HCT116 (cell line): ENCODE results near the gene RAD51AP1. TPM values are rescaled to one million over a fixed set of nuclear protein-coding genes. Genes with fewer than 3 reads are reported as not detected.
"Not testable (repeated sequence)": the region's sequence is repeated elsewhere in the genome, so short reads cannot be mapped to it uniquely, and the experiment has no call there.

Source experiments
- ATAC-seq: fragments of 200-7000 bp; cut with Tn5 transposase; 2 replicates; pipeline ENCODE4 v1.9.1; 2020; ENCODE audit warnings: mild to moderate bottlenecking, moderate library complexity
- BruUV-seq: library from RNA; stranded (reverse); fragments of 400-500 nt; replicated peaks from 2 replicates; lab custom pipeline; 2021; lab: Mats Ljungman, UMichigan
- CTCF ChIA-PET: fragments of 300-600 bp; sonication (Branson Sonifier 250); formaldehyde crosslinking; loops from one replicate; lab custom pipeline; 2021; ENCODE audit warnings: antibody characterized with exemption; lab: Charles Lee
- POLR2A ChIA-PET: fragments of 300-600, 350-600 bp; sonication (Branson Sonifier 250); formaldehyde crosslinking; loops from one replicate; lab custom pipeline; 2021; ENCODE audit warnings: antibody characterized with exemption; lab: Charles Lee
- RAD21 ChIA-PET, 2 experiments: fragments of 300-600 bp; sonication (Branson Sonifier 250); formaldehyde crosslinking; loops; one replicate each; lab custom pipeline; 2023; ENCODE audit warnings: low total read pairs in 2 of 2; ENCODE audit not compliant: uncharacterized antibody in 2 of 2, unreplicated experiment in 2 of 2, low non-redundant PET in 1 of 2; lab: Charles Lee
- DNase-seq: peaks from one replicate; pipeline ENCODE4 v3.0.0-alpha.2; 2010; ENCODE audit warnings: low read depth, low spot score
- H2AFZ ChIP-seq: fragments of 200-600 bp; shearing (Covaris generic), sonication (generic); 2 replicates; pipeline ENCODE4 v1.6.1; 2017; ENCODE audit warnings: low read depth, mixed run types, mixed read lengths, antibody characterized with exemption, low read length; ENCODE audit not compliant: poor library complexity, severe bottlenecking
- H3K27ac ChIP-seq: 2 replicates; pipeline ENCODE4 v1.5.1; 2012; ENCODE audit warnings: low read depth, low read length
- H3K27me3 ChIP-seq: fragments of 200-600 bp; sonication (generic); 2 replicates; pipeline ENCODE4 v1.6.1; 2016; ENCODE audit warnings: mixed run types, low read length, mixed read lengths; ENCODE audit not compliant: insufficient read depth
- H3K36me3 ChIP-seq, 2 experiments: fragments of 200-500 bp in 1 of 2; fragments of 200-600 bp in 1 of 2; sonication (Bioruptor generic) in 1 of 2; sonication (generic) in 1 of 2; 2 replicates each; pipeline versions ENCODE4 v1.5.1 to v1.6.1; 2014 to 2016; ENCODE audit warnings: low read length in 2 of 2, inconsistent platforms in 1 of 2, mixed read lengths in 1 of 2, mixed run types in 1 of 2; ENCODE audit not compliant: insufficient read depth in 2 of 2, control insufficient read depth in 1 of 2
- H3K4me1 ChIP-seq, 2 experiments: fragments of 200-600 bp in 1 of 2; sonication (generic) in 1 of 2; 2 replicates each; pipeline versions ENCODE4 v1.5.1 to v1.6.1; 2012 to 2017; ENCODE audit warnings: low read length in 2 of 2, inconsistent platforms in 1 of 2, mild to moderate bottlenecking in 1 of 2, mixed read lengths in 1 of 2, mixed run types in 1 of 2, moderate library complexity in 1 of 2; ENCODE audit not compliant: insufficient read depth in 2 of 2, control insufficient read depth in 1 of 2
- H3K4me2 ChIP-seq: fragments of 200-600 bp; sonication (generic); 2 replicates; pipeline ENCODE4 v1.6.1; 2017; ENCODE audit warnings: mixed run types, low read length, mixed read lengths
- H3K4me3 ChIP-seq, 2 experiments: fragments of 200-600 bp in 1 of 2; sonication (generic) in 1 of 2; replicated peaks in 1 of 2; 2 replicates each; pipeline ENCODE4 v1.5.1; 2011 to 2016; ENCODE audit warnings: low read length in 2 of 2, control low read depth in 1 of 2, low read depth in 1 of 2, mild to moderate bottlenecking in 1 of 2, mixed read lengths in 1 of 2, mixed run types in 1 of 2
- H3K79me2 ChIP-seq: fragments of 200-600 bp; sonication (generic); 2 replicates; pipeline ENCODE4 v1.6.1; 2017; ENCODE audit warnings: mild to moderate bottlenecking, mixed run types, low read length, moderate library complexity, mixed read lengths; ENCODE audit not compliant: insufficient read depth
- H3K9ac ChIP-seq: fragments of 200-600 bp; sonication (generic); 2 replicates; pipeline ENCODE4 v1.6.1; 2016; ENCODE audit warnings: low read length, mixed read lengths
- H3K9me2 ChIP-seq: fragments of 200-600 bp; sonication (generic), shearing (Covaris generic); 2 replicates; pipeline ENCODE4 v1.6.1; 2017; ENCODE audit warnings: mixed run types, mild to moderate bottlenecking, moderate library complexity; ENCODE audit not compliant: insufficient read depth
- H3K9me3 ChIP-seq, 2 experiments: fragments of 200-500 bp in 1 of 2; fragments of 200-600 bp in 1 of 2; sonication (Bioruptor generic) in 1 of 2; sonication (generic) in 1 of 2; 2 replicates each; pipeline ENCODE4 v1.6.1; 2014 to 2017; ENCODE audit warnings: low read length in 2 of 2, mixed read lengths in 2 of 2, inconsistent platforms in 1 of 2, low read depth in 1 of 2, mild to moderate bottlenecking in 1 of 2, mixed run types in 1 of 2, moderate library complexity in 1 of 2; ENCODE audit not compliant: control insufficient read depth in 1 of 2, insufficient read depth in 1 of 2
- H4K20me1 ChIP-seq: fragments of 200-600 bp; sonication (generic), shearing (Covaris generic); 2 replicates; pipeline ENCODE4 v1.6.1; 2017; ENCODE audit warnings: mixed run types, mild to moderate bottlenecking, moderate library complexity; ENCODE audit not compliant: insufficient read depth
- CBX3 ChIP-seq: IDR thresholded peaks from 2 replicates; pipeline ENCODE4 v1.6.1; 2012; ENCODE audit warnings: low read depth
- EGR1 ChIP-seq: IDR thresholded peaks from 2 replicates; pipeline ENCODE4 v1.6.1; 2012; ENCODE audit warnings: low read depth
- ELF1 ChIP-seq: IDR thresholded peaks from 2 replicates; pipeline ENCODE4 v1.6.1; 2012; ENCODE audit warnings: low read depth, borderline replicate concordance
- EZH2 ChIP-seq: fragments of 200-600 bp; sonication (generic); IDR thresholded peaks from 2 replicates; pipeline ENCODE4 v1.6.1; 2017; ENCODE audit warnings: antibody characterized with exemption, mixed run types
- FOSL1 ChIP-seq: IDR thresholded peaks from 2 replicates; pipeline ENCODE4 v1.6.1; 2012; ENCODE audit warnings: low read depth
- POLR2AphosphoS5 ChIP-seq: IDR thresholded peaks from 2 replicates; pipeline ENCODE4 v1.6.1; 2011; ENCODE audit warnings: mild to moderate bottlenecking, low read depth, low read length, moderate library complexity
- SIN3A ChIP-seq: IDR thresholded peaks from 2 replicates; pipeline ENCODE4 v1.6.1; 2012; ENCODE audit warnings: low read depth
- SP1 ChIP-seq: IDR thresholded peaks from 2 replicates; pipeline ENCODE4 v1.6.1; 2012; ENCODE audit warnings: low read depth
- SRF ChIP-seq: IDR thresholded peaks from 2 replicates; pipeline ENCODE4 v1.6.1; 2012; ENCODE audit warnings: low read depth
- TCF7L2 ChIP-seq: IDR thresholded peaks from 2 replicates; pipeline ENCODE4 v1.7.0; 2011; ENCODE audit warnings: borderline replicate concordance, inconsistent platforms; ENCODE audit not compliant: insufficient read depth, insufficient read length; ENCODE audit errors: extremely low read depth
- ZFX ChIP-seq: fragments of 450-650 bp; IDR thresholded peaks from 2 replicates; pipeline ENCODE4 v1.6.1; 2017
- intact Hi-C: fragments of 100-400 bp; cut with micrococcal nuclease; formaldehyde crosslinking; loops from 2 replicates; pipeline ENCODE4 v1.10.0; 2022
- total RNA-seq: library from RNA; stranded (reverse); gene quantifications from one replicate; pipeline ENCODE4 v1.2.1, GENCODE V29; 2021; ENCODE audit not compliant: unreplicated experiment
- TF ChIP-seq, protein P1 (sequence below): IDR thresholded peaks from 2 replicates; pipeline ENCODE4 v1.6.1; 2012; ENCODE audit warnings: low read depth

RAD51AP1 gene
- total RNA-seq, 1 experiment from 2014 or later: 28.2 TPM

DNA sequence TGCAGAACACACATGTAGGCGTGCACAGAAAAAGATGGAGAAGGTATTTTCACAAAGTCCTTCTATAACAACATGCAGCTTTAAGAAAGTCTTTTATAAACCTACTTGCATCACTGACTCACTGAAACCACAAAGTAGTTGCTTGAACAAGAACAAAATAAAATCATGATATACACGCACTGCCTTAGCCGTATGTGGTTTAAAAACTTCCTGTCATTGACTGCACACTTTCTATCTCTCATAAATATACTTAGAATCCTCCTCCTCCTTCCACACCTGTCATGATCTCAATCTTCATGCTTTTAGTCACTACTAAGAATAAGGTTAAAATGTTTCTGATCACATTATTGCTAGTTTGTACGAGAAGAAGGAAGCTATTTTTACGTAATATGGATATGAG is 31.8 kb upstream of the RAD51AP1 start:
- H3K4me1 ChIP-seq: no peaks in the 10 kb centered on the region
- H3K27me3 ChIP-seq: no peaks in the 10 kb centered on the region
- H3K27ac ChIP-seq: no peak overlapping the region
- CTCF ChIA-PET: no interaction called here
- TF ChIP-seq SP1: no peak
- no peak for TF ChIP-seq SIN3A
- no peak for TF ChIP-seq EGR1
- no peak for TF ChIP-seq EZH2
- no peak for TF ChIP-seq TCF7L2
- TF ChIP-seq POLR2AphosphoS5: no peak
- TF ChIP-seq CBX3: no peak
- TF ChIP-seq SRF: no peak
- TF ChIP-seq FOSL1: no peak
- TF ChIP-seq ELF1: no peak
- no peak for TF ChIP-seq ZFX
- TF ChIP-seq, protein P1, sequence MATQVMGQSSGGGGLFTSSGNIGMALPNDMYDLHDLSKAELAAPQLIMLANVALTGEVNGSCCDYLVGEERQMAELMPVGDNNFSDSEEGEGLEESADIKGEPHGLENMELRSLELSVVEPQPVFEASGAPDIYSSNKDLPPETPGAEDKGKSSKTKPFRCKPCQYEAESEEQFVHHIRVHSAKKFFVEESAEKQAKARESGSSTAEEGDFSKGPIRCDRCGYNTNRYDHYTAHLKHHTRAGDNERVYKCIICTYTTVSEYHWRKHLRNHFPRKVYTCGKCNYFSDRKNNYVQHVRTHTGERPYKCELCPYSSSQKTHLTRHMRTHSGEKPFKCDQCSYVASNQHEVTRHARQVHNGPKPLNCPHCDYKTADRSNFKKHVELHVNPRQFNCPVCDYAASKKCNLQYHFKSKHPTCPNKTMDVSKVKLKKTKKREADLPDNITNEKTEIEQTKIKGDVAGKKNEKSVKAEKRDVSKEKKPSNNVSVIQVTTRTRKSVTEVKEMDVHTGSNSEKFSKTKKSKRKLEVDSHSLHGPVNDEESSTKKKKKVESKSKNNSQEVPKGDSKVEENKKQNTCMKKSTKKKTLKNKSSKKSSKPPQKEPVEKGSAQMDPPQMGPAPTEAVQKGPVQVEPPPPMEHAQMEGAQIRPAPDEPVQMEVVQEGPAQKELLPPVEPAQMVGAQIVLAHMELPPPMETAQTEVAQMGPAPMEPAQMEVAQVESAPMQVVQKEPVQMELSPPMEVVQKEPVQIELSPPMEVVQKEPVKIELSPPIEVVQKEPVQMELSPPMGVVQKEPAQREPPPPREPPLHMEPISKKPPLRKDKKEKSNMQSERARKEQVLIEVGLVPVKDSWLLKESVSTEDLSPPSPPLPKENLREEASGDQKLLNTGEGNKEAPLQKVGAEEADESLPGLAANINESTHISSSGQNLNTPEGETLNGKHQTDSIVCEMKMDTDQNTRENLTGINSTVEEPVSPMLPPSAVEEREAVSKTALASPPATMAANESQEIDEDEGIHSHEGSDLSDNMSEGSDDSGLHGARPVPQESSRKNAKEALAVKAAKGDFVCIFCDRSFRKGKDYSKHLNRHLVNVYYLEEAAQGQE: no peak
- no peaks in the 10 kb centered on the region for H3K36me3 ChIP-seq
- H3K9me3 ChIP-seq: no peaks in the 10 kb centered on the region
- no peaks in the 10 kb centered on the region for H3K9me2 ChIP-seq
- no peaks in the 10 kb centered on the region; the same call in 1 of the 2 replicates for H4K20me1 ChIP-seq
- no peak overlapping the region for H2AFZ ChIP-seq
- RAD21 ChIA-PET: no interaction called here
- intact Hi-C loops: no loop called here
- DNase-seq (no peak), ATAC-seq (no peak)
- POLR2A ChIA-PET: no interaction called here
- no peak overlapping the region for H3K4me2 ChIP-seq
- no peaks in the 10 kb centered on the region for H3K79me2 ChIP-seq
- H3K4me3 ChIP-seq: no peak overlapping the region
- H3K9ac ChIP-seq: no peak overlapping the region
- BruUV-seq: no TSS peak

DNA sequence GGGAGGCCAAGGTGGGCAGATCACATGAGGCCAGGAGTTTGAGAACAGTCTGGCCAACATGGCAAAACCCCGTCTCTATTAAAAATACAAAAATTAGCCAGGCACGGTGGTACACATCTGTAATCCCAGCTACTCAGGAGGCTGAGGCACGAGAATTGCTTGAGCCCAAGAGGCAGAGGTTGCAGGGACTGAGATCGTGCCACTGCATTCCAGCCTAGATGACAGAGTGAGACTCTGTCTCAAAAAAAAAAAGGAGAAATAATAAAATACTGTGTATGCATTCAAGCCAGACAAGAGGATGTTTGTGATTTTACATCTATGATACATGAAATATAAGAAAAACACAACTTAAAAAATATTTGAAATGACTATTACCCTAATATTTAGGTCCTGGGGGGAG is 30.2 kb upstream of the RAD51AP1 start:
- H3K4me1 ChIP-seq, H3K27me3 ChIP-seq, H2AFZ ChIP-seq, H3K36me3 ChIP-seq, H3K4me2 ChIP-seq, H3K9ac ChIP-seq, H3K4me3 ChIP-seq, CTCF ChIA-PET, H4K20me1 ChIP-seq, POLR2A ChIA-PET, ATAC-seq, BruUV-seq, H3K79me2 ChIP-seq, H3K9me3 ChIP-seq, H3K9me2 ChIP-seq, H3K27ac ChIP-seq, RAD21 ChIA-PET, DNase-seq, intact Hi-C loops: not testable (repeated sequence)

GRCh38 chr12:4509269-4509668 is 29.4 kb upstream of the RAD51AP1 start:
- DNase-seq, RAD21 ChIA-PET, CTCF ChIA-PET, H3K4me2 ChIP-seq, H2AFZ ChIP-seq, H3K4me3 ChIP-seq, H3K27me3 ChIP-seq, H3K9ac ChIP-seq, H3K27ac ChIP-seq, H3K4me1 ChIP-seq, BruUV-seq, H3K9me2 ChIP-seq, H3K36me3 ChIP-seq, intact Hi-C loops, H3K79me2 ChIP-seq, H4K20me1 ChIP-seq, POLR2A ChIA-PET, H3K9me3 ChIP-seq, ATAC-seq: not testable (repeated sequence)
